Panc1 (cell line): ENCODE data around the gene CIAO1.

Source experiments
- POLR2AphosphoS5 ChIP-seq: IDR thresholded peaks from 2 replicates; pipeline ENCODE4 v1.6.1; 2012; ENCODE audit warnings: mild to moderate bottlenecking, low read depth, low read length, moderate library complexity
- SIN3A ChIP-seq: IDR thresholded peaks from 2 replicates; pipeline ENCODE4 v1.6.1; 2012; ENCODE audit warnings: low read depth, mild to moderate bottlenecking, low read length, moderate library complexity, borderline replicate concordance; ENCODE audit not compliant: insufficient read depth
- TF ChIP-seq, protein P1 (sequence below): fragments of 450-650 bp; IDR thresholded peaks from 2 replicates; pipeline ENCODE4 v1.5.1; 2017; ENCODE audit warnings: mild to moderate bottlenecking
- TF ChIP-seq, protein P2 (sequence below), 2 experiments: IDR thresholded peaks; 2 replicates each; pipeline ENCODE4 v1.6.1; 2011 to 2012; ENCODE audit warnings: low read depth in 2 of 2, control low read depth in 1 of 2, low read length in 1 of 2, mild to moderate bottlenecking in 1 of 2, moderate library complexity in 1 of 2; ENCODE audit not compliant: insufficient read depth in 1 of 2

DNA sequence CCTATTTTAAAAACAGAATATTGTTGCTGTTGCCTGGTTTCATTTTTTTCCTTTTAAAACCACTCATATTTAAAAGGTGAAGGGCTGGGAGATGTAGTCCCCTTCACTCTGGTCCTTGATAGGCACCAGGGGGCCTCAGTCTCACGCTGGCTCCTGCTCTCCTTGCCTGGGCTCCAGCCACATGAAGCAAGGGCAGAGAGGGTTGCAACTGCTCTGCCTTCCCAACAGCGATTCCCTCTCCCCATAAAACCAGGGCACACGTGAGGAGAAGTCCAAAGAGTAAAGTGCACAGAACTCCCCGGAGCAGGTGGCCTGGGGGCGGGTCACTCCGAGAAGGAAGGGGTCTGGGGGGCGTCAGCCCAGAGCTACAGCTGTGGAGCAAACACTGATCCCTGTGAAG is 13.0 kb upstream of the CIAO1 start:
- TF ChIP-seq, protein P1, sequence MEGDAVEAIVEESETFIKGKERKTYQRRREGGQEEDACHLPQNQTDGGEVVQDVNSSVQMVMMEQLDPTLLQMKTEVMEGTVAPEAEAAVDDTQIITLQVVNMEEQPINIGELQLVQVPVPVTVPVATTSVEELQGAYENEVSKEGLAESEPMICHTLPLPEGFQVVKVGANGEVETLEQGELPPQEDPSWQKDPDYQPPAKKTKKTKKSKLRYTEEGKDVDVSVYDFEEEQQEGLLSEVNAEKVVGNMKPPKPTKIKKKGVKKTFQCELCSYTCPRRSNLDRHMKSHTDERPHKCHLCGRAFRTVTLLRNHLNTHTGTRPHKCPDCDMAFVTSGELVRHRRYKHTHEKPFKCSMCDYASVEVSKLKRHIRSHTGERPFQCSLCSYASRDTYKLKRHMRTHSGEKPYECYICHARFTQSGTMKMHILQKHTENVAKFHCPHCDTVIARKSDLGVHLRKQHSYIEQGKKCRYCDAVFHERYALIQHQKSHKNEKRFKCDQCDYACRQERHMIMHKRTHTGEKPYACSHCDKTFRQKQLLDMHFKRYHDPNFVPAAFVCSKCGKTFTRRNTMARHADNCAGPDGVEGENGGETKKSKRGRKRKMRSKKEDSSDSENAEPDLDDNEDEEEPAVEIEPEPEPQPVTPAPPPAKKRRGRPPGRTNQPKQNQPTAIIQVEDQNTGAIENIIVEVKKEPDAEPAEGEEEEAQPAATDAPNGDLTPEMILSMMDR: no peak
- TF ChIP-seq, protein P2, sequence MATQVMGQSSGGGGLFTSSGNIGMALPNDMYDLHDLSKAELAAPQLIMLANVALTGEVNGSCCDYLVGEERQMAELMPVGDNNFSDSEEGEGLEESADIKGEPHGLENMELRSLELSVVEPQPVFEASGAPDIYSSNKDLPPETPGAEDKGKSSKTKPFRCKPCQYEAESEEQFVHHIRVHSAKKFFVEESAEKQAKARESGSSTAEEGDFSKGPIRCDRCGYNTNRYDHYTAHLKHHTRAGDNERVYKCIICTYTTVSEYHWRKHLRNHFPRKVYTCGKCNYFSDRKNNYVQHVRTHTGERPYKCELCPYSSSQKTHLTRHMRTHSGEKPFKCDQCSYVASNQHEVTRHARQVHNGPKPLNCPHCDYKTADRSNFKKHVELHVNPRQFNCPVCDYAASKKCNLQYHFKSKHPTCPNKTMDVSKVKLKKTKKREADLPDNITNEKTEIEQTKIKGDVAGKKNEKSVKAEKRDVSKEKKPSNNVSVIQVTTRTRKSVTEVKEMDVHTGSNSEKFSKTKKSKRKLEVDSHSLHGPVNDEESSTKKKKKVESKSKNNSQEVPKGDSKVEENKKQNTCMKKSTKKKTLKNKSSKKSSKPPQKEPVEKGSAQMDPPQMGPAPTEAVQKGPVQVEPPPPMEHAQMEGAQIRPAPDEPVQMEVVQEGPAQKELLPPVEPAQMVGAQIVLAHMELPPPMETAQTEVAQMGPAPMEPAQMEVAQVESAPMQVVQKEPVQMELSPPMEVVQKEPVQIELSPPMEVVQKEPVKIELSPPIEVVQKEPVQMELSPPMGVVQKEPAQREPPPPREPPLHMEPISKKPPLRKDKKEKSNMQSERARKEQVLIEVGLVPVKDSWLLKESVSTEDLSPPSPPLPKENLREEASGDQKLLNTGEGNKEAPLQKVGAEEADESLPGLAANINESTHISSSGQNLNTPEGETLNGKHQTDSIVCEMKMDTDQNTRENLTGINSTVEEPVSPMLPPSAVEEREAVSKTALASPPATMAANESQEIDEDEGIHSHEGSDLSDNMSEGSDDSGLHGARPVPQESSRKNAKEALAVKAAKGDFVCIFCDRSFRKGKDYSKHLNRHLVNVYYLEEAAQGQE (IDR thresholded peaks at IDR 0.05; ENCODE audit: insufficient read depth in 1 of 2, low read depth in 2 of 2, low read length in 1 of 2): no peak
- no peak for TF ChIP-seq POLR2AphosphoS5
- TF ChIP-seq SIN3A: no peak
